Chondrocyte (in vitro differentiated cells): ENCODE data around the gene ADAP1. TPM values are rescaled to one million over a fixed set of nuclear protein-coding genes. Genes with fewer than 3 reads are reported as not detected.

Experiments used
- DNase-seq: peaks from one replicate; pipeline ENCODE4 v3.0.0; 2021; ENCODE audit warnings: mixed read lengths, low spot score
- H3K27ac Mint-ChIP-seq: one replicate; pipeline ENCODE4 v1.8.0; 2021; ENCODE audit warnings: mild to moderate bottlenecking, moderate library complexity, mixed read lengths; ENCODE audit not compliant: unreplicated experiment
- H3K27me3 Mint-ChIP-seq: 2 replicates; pipeline ENCODE4 v1.8.0; 2021; ENCODE audit warnings: low read depth, mixed read lengths
- H3K36me3 Mint-ChIP-seq: 2 replicates; pipeline ENCODE4 v1.8.0; 2021; ENCODE audit warnings: low read depth, mixed read lengths
- H3K4me1 Mint-ChIP-seq: 2 replicates; pipeline ENCODE4 v1.8.0; 2021; ENCODE audit warnings: low read depth, mild to moderate bottlenecking, mixed read lengths
- H3K4me3 Mint-ChIP-seq: one replicate; pipeline ENCODE4 v1.8.0; 2021; ENCODE audit warnings: mild to moderate bottlenecking, moderate library complexity, mixed read lengths; ENCODE audit not compliant: unreplicated experiment
- H3K9me3 Mint-ChIP-seq: 2 replicates; pipeline ENCODE4 v1.8.0; 2021; ENCODE audit warnings: low read depth, mixed read lengths
- total RNA-seq: library from RNA; stranded (reverse); gene quantifications from 3 replicates; pipeline ENCODE4 v1.2.1, GENCODE V29; 2021
- TF ChIP-seq, protein P1 (sequence below): fragments of 200-600 bp; sonication (generic); IDR thresholded peaks from 2 replicates; pipeline ENCODE4 v1.5.0; 2021; ENCODE audit warnings: antibody characterized with exemption, mild to moderate bottlenecking, moderate library complexity

ADAP1 gene
- total RNA-seq, 1 donor from 2014 or later: 6.7 TPM

DNA sequence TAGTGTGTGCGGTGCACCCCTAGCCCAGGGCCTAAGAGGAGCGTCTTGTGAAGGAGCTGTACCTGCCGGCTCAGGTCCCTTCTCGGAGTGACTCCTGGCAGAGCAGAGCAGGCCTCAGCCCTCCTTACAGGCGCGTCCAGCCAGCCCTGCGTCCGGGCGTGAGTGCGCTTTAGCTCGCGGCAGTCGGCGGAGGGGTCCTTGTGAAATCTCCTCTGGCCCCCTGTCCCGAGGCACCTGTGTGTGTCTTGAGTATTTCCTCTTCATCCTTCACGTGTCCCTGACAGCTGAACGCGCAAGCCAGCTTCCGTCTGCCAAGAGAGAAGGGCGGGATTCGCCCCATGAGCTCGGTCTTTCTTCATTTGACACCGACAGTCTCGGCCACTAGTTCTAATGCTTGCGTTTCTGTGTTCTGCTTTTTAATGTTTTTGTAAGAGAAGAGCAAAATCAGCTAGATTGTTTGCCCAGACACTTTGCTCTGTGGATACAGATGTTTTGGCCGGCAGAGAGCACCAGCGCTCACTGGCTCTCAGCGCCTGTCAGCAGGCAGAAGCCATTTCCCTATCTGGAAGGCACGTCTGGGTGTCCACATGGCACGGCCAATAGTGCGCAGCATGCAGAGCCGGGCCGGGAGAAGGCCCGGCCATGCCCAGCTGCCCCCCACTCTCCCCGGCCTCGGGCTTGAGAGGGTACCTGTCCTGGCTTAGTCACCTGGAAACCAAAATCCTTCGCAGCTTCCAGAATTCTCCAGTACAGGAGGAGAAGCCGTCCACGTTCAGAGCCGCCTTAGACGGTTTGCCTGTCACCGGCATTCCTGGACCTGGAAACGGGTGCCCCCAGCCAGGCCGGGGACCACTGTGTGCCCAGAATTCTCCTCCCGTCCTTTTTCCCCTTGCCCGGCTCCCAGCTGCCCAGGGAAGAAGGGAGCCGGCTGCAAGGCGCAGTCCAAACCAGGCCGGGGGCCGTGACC lies 71.1 kb downstream of the ADAP1 start:
- peaks cover 6% of the 10 kb centered on the region for H3K36me3 Mint-ChIP-seq
- peak; percentile 68 for DNase-seq
- peaks cover 27% of the 10 kb centered on the region for H3K4me1 Mint-ChIP-seq
- no peaks in the 10 kb centered on the region for H3K9me3 Mint-ChIP-seq
- TF ChIP-seq, protein P1, sequence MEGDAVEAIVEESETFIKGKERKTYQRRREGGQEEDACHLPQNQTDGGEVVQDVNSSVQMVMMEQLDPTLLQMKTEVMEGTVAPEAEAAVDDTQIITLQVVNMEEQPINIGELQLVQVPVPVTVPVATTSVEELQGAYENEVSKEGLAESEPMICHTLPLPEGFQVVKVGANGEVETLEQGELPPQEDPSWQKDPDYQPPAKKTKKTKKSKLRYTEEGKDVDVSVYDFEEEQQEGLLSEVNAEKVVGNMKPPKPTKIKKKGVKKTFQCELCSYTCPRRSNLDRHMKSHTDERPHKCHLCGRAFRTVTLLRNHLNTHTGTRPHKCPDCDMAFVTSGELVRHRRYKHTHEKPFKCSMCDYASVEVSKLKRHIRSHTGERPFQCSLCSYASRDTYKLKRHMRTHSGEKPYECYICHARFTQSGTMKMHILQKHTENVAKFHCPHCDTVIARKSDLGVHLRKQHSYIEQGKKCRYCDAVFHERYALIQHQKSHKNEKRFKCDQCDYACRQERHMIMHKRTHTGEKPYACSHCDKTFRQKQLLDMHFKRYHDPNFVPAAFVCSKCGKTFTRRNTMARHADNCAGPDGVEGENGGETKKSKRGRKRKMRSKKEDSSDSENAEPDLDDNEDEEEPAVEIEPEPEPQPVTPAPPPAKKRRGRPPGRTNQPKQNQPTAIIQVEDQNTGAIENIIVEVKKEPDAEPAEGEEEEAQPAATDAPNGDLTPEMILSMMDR: no peak
- H3K27me3 Mint-ChIP-seq: no peaks in the 10 kb centered on the region
- H3K27ac Mint-ChIP-seq: peak overlapping the region; percentile 85
- no peak overlapping the region for H3K4me3 Mint-ChIP-seq

- no peaks in the 10 kb centered on the region for H3K27me3 Mint-ChIP-seq
- H3K9me3 Mint-ChIP-seq: no peaks in the 10 kb centered on the region
- TF ChIP-seq, protein P1: no peak
- no peak overlapping the region for H3K4me3 Mint-ChIP-seq
- H3K36me3 Mint-ChIP-seq: peaks cover 3% of the 10 kb centered on the region
- DNase-seq: peak; percentile 47
- H3K27ac Mint-ChIP-seq: no peak overlapping the region
- peaks cover 31% of the 10 kb centered on the region for H3K4me1 Mint-ChIP-seq
These were observed 72.0 kb downstream of the ADAP1 start for GRCh38 chr7:882336-883035.

DNA sequence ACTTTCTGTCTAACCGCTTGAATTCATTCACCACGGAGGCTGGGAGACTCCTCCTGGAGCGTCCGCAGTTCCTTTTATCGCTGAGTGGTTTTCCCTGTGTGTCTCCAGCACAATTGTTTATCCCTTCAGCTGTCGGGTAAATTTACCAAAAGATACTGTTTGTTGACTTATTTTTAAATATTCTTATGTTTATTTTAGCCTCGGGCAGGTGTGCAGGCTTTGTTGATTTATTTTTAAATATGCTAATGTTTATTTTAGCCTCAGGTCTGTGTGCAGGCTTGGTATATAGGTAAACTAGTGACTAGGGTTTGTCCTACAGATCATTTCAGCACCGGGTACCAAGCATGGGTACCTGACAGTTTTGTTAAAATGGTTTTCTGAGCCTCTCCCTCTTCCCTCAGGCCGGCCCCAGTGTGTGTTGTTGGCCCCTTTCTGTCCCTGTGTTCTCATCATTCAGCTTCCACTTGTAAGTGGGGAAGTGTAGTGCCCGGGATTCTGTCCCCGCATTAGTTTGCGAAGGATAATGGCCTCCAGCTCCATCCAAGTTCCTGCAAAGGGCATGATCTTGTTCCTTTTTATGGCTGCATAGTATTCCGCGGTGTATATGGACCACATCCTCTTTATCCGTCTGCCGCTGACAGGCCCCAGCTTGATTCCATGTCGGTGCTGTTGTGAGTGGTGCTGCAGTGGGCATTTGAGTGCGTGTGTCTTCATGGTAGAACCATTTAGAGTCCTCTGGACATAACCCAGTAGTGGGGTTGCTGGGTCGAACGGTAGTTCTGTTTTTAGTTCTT lies 72.8 kb downstream of the ADAP1 start:
- peaks cover 3% of the 10 kb centered on the region for H3K36me3 Mint-ChIP-seq
- no peaks in the 10 kb centered on the region for H3K9me3 Mint-ChIP-seq
- H3K4me1 Mint-ChIP-seq: peaks cover 31% of the 10 kb centered on the region
- DNase-seq: peak; percentile 27
- H3K27me3 Mint-ChIP-seq: no peaks in the 10 kb centered on the region
- no peak overlapping the region for H3K4me3 Mint-ChIP-seq
- TF ChIP-seq, protein P1: no peak
- H3K27ac Mint-ChIP-seq: no peak overlapping the region

- no peak overlapping the region for H3K4me3 Mint-ChIP-seq
- no peaks in the 10 kb centered on the region for H3K9me3 Mint-ChIP-seq
- TF ChIP-seq, protein P1: no peak
- H3K4me1 Mint-ChIP-seq: peaks cover 31% of the 10 kb centered on the region
- no peaks in the 10 kb centered on the region for H3K27me3 Mint-ChIP-seq
- H3K27ac Mint-ChIP-seq: no peak overlapping the region
- no peak for DNase-seq
- H3K36me3 Mint-ChIP-seq: peaks cover 3% of the 10 kb centered on the region
These were observed 74.0 kb downstream of the ADAP1 start for GRCh38 chr7:880450-880849.

DNA sequence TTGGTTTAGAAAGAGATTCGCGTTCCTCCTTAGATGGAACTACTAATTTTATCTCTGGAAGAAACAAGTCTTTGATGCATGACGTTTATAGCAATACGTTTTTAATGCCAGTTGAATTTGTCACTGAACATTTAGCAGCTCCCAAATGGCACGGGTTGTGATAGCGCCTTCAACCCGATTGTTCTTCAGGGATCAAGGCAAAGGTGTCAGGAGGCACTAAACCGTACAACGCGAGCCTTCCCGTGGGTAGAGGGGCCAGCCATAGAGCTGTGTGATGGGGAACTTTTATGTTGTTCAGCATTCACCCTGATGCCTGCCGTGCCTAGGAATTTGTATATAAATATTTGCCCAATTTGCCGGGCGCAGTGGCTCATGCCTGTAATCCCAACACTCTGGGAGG lies 74.8 kb downstream of the ADAP1 start:
- no peak for DNase-seq
- TF ChIP-seq, protein P1: no peak
- Mint-ChIP-seq H3K9me3 (no peaks in the 10 kb centered on the region), H3K27me3 (no peaks in the 10 kb centered on the region), H3K4me1 (peaks cover 30% of the 10 kb centered on the region), H3K4me3 (no peak overlapping the region), H3K27ac (no peak overlapping the region), H3K36me3 (peaks cover 3% of the 10 kb centered on the region)
